HCT116 (cell line): ENCODE measurements around the gene MED19. TPM values are rescaled to one million over a fixed set of nuclear protein-coding genes. Genes with fewer than 3 reads are reported as not detected.

Experiments
- ATAC-seq: fragments of 200-7000 bp; cut with Tn5 transposase; 2 replicates; pipeline ENCODE4 v1.9.1; 2020; ENCODE audit warnings: mild to moderate bottlenecking, moderate library complexity
- BruUV-seq: library from RNA; stranded (reverse); fragments of 400-500 nt; replicated peaks from 2 replicates; lab custom pipeline; 2021; lab: Mats Ljungman, UMichigan
- CTCF ChIA-PET: fragments of 300-600 bp; sonication (Branson Sonifier 250); formaldehyde crosslinking; loops from one replicate; lab custom pipeline; 2021; ENCODE audit warnings: antibody characterized with exemption; lab: Charles Lee
- POLR2A ChIA-PET: fragments of 300-600, 350-600 bp; sonication (Branson Sonifier 250); formaldehyde crosslinking; loops from one replicate; lab custom pipeline; 2021; ENCODE audit warnings: antibody characterized with exemption; lab: Charles Lee
- RAD21 ChIA-PET, 2 experiments: fragments of 300-600 bp; sonication (Branson Sonifier 250); formaldehyde crosslinking; loops; one replicate each; lab custom pipeline; 2023; ENCODE audit warnings: low total read pairs in 2 of 2; ENCODE audit not compliant: uncharacterized antibody in 2 of 2, unreplicated experiment in 2 of 2, low non-redundant PET in 1 of 2; lab: Charles Lee
- DNase-seq: peaks from one replicate; pipeline ENCODE4 v3.0.0-alpha.2; 2010; ENCODE audit warnings: low read depth, low spot score
- H2AFZ ChIP-seq: fragments of 200-600 bp; shearing (Covaris generic), sonication (generic); 2 replicates; pipeline ENCODE4 v1.6.1; 2017; ENCODE audit warnings: low read depth, mixed run types, mixed read lengths, antibody characterized with exemption, low read length; ENCODE audit not compliant: poor library complexity, severe bottlenecking
- H3K27ac ChIP-seq: 2 replicates; pipeline ENCODE4 v1.5.1; 2012; ENCODE audit warnings: low read depth, low read length
- H3K27me3 ChIP-seq: fragments of 200-600 bp; sonication (generic); 2 replicates; pipeline ENCODE4 v1.6.1; 2016; ENCODE audit warnings: mixed run types, low read length, mixed read lengths; ENCODE audit not compliant: insufficient read depth
- H3K36me3 ChIP-seq, 2 experiments: fragments of 200-500 bp in 1 of 2; fragments of 200-600 bp in 1 of 2; sonication (Bioruptor generic) in 1 of 2; sonication (generic) in 1 of 2; 2 replicates each; pipeline versions ENCODE4 v1.5.1 to v1.6.1; 2014 to 2016; ENCODE audit warnings: low read length in 2 of 2, inconsistent platforms in 1 of 2, mixed read lengths in 1 of 2, mixed run types in 1 of 2; ENCODE audit not compliant: insufficient read depth in 2 of 2, control insufficient read depth in 1 of 2
- H3K4me1 ChIP-seq, 2 experiments: fragments of 200-600 bp in 1 of 2; sonication (generic) in 1 of 2; 2 replicates each; pipeline versions ENCODE4 v1.5.1 to v1.6.1; 2012 to 2017; ENCODE audit warnings: low read length in 2 of 2, inconsistent platforms in 1 of 2, mild to moderate bottlenecking in 1 of 2, mixed read lengths in 1 of 2, mixed run types in 1 of 2, moderate library complexity in 1 of 2; ENCODE audit not compliant: insufficient read depth in 2 of 2, control insufficient read depth in 1 of 2
- H3K4me2 ChIP-seq: fragments of 200-600 bp; sonication (generic); 2 replicates; pipeline ENCODE4 v1.6.1; 2017; ENCODE audit warnings: mixed run types, low read length, mixed read lengths
- H3K4me3 ChIP-seq, 2 experiments: fragments of 200-600 bp in 1 of 2; sonication (generic) in 1 of 2; replicated peaks in 1 of 2; 2 replicates each; pipeline ENCODE4 v1.5.1; 2011 to 2016; ENCODE audit warnings: low read length in 2 of 2, control low read depth in 1 of 2, low read depth in 1 of 2, mild to moderate bottlenecking in 1 of 2, mixed read lengths in 1 of 2, mixed run types in 1 of 2
- H3K79me2 ChIP-seq: fragments of 200-600 bp; sonication (generic); 2 replicates; pipeline ENCODE4 v1.6.1; 2017; ENCODE audit warnings: mild to moderate bottlenecking, mixed run types, low read length, moderate library complexity, mixed read lengths; ENCODE audit not compliant: insufficient read depth
- H3K9ac ChIP-seq: fragments of 200-600 bp; sonication (generic); 2 replicates; pipeline ENCODE4 v1.6.1; 2016; ENCODE audit warnings: low read length, mixed read lengths
- H3K9me2 ChIP-seq: fragments of 200-600 bp; sonication (generic), shearing (Covaris generic); 2 replicates; pipeline ENCODE4 v1.6.1; 2017; ENCODE audit warnings: mixed run types, mild to moderate bottlenecking, moderate library complexity; ENCODE audit not compliant: insufficient read depth
- H3K9me3 ChIP-seq, 2 experiments: fragments of 200-500 bp in 1 of 2; fragments of 200-600 bp in 1 of 2; sonication (Bioruptor generic) in 1 of 2; sonication (generic) in 1 of 2; 2 replicates each; pipeline ENCODE4 v1.6.1; 2014 to 2017; ENCODE audit warnings: low read length in 2 of 2, mixed read lengths in 2 of 2, inconsistent platforms in 1 of 2, low read depth in 1 of 2, mild to moderate bottlenecking in 1 of 2, mixed run types in 1 of 2, moderate library complexity in 1 of 2; ENCODE audit not compliant: control insufficient read depth in 1 of 2, insufficient read depth in 1 of 2
- H4K20me1 ChIP-seq: fragments of 200-600 bp; sonication (generic), shearing (Covaris generic); 2 replicates; pipeline ENCODE4 v1.6.1; 2017; ENCODE audit warnings: mixed run types, mild to moderate bottlenecking, moderate library complexity; ENCODE audit not compliant: insufficient read depth
- ATF3 ChIP-seq: IDR thresholded peaks from 2 replicates; pipeline ENCODE4 v1.6.1; 2012
- CBX3 ChIP-seq: IDR thresholded peaks from 2 replicates; pipeline ENCODE4 v1.6.1; 2012; ENCODE audit warnings: low read depth
- CEBPB ChIP-seq: IDR thresholded peaks from 2 replicates; pipeline ENCODE4 v1.6.1; 2012; ENCODE audit warnings: low read depth
- CTCF ChIP-seq, 3 experiments: fragments of 200-600 bp in 1 of 3; sonication (generic) in 1 of 3; IDR thresholded peaks in 2 of 3; conservative IDR thresholded peaks in 1 of 3; 2 replicates each; pipeline ENCODE4 v1.5.1; 2012 to 2017; ENCODE audit warnings: low read depth in 2 of 3, low read length in 2 of 3, antibody characterized with exemption in 1 of 3, borderline replicate concordance in 1 of 3, control low read depth in 1 of 3, mild to moderate bottlenecking in 1 of 3, mixed read lengths in 1 of 3, mixed run types in 1 of 3, moderate library complexity in 1 of 3; ENCODE audit not compliant: insufficient read depth in 1 of 3
- EGR1 ChIP-seq: IDR thresholded peaks from 2 replicates; pipeline ENCODE4 v1.6.1; 2012; ENCODE audit warnings: low read depth
- ELF1 ChIP-seq: IDR thresholded peaks from 2 replicates; pipeline ENCODE4 v1.6.1; 2012; ENCODE audit warnings: low read depth, borderline replicate concordance
- EZH2 ChIP-seq: fragments of 200-600 bp; sonication (generic); IDR thresholded peaks from 2 replicates; pipeline ENCODE4 v1.6.1; 2017; ENCODE audit warnings: antibody characterized with exemption, mixed run types
- EZH2phosphoT487 ChIP-seq: fragments of 200-600 bp; IDR thresholded peaks from 2 replicates; pipeline ENCODE4 v1.6.1; 2018; ENCODE audit warnings: antibody characterized with exemption, borderline replicate concordance
- FOSL1 ChIP-seq: IDR thresholded peaks from 2 replicates; pipeline ENCODE4 v1.6.1; 2012; ENCODE audit warnings: low read depth
- POLR2A ChIP-seq: IDR thresholded peaks from 2 replicates; pipeline ENCODE4 v1.7.0; 2011; ENCODE audit warnings: borderline replicate concordance; ENCODE audit not compliant: insufficient read depth, insufficient read length; ENCODE audit errors: extremely low read depth
- POLR2AphosphoS5 ChIP-seq: IDR thresholded peaks from 2 replicates; pipeline ENCODE4 v1.6.1; 2011; ENCODE audit warnings: mild to moderate bottlenecking, low read depth, low read length, moderate library complexity
- SIN3A ChIP-seq: IDR thresholded peaks from 2 replicates; pipeline ENCODE4 v1.6.1; 2012; ENCODE audit warnings: low read depth
- SRF ChIP-seq: IDR thresholded peaks from 2 replicates; pipeline ENCODE4 v1.6.1; 2012; ENCODE audit warnings: low read depth
- YY1 ChIP-seq: IDR thresholded peaks from 2 replicates; pipeline ENCODE4 v1.6.1; 2011; ENCODE audit warnings: low read length, low read depth, moderate library complexity, mild to moderate bottlenecking; ENCODE audit not compliant: insufficient replicate concordance; ENCODE audit errors: extremely low read depth
- ZNF274 ChIP-seq: fragments of 200-500 bp; sonication (Bioruptor generic); IDR thresholded peaks from 2 replicates; pipeline ENCODE4 v1.6.1; 2014; ENCODE audit warnings: mild to moderate bottlenecking, low read depth, low read length, inconsistent platforms
- intact Hi-C: fragments of 100-400 bp; cut with micrococcal nuclease; formaldehyde crosslinking; loops from 2 replicates; pipeline ENCODE4 v1.10.0; 2022
- total RNA-seq: library from RNA; stranded (reverse); gene quantifications from one replicate; pipeline ENCODE4 v1.2.1, GENCODE V29; 2021; ENCODE audit not compliant: unreplicated experiment
- TF ChIP-seq, protein P1 (sequence below): IDR thresholded peaks from 2 replicates; pipeline ENCODE4 v1.6.1; 2011; ENCODE audit warnings: mild to moderate bottlenecking, low read length, moderate library complexity; ENCODE audit not compliant: insufficient replicate concordance; ENCODE audit errors: extremely low read depth

MED19 gene
- total RNA-seq, 1 experiment from 2014 or later = 18.0 TPM

DNA sequence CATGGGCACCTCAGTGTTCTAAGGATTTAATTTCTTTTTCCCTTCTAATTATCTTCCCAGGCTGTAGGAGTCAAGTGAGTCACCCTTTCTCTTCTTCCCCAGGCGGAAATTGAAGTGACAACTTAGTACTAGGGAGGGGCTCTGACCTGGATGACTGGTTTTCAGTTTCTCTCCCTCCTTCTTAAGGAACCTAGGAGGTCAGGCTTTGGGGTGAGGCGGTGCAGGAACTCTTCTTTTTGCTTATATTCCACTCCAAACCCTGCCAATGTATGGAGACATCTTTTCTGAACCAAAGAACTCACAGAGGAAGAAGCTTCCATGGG is 31.5 kb downstream of the MED19 start:
- no TSS peak for BruUV-seq
- ChIA-PET CTCF (no interaction called here), RAD21 (no interaction called here)
- peaks cover 89% of the 10 kb centered on the region for H3K79me2 ChIP-seq
- H3K4me1 ChIP-seq = peaks cover 0 to 6% of the 10 kb centered on the region in 2 experiments; a peak in 1 of 4 replicates
- H3K27ac ChIP-seq = no peak overlapping the region
- no peak overlapping the region for H3K4me2 ChIP-seq
- peaks cover 4% of the 10 kb centered on the region; the same call in 1 of the 2 replicates for H4K20me1 ChIP-seq
- no peak overlapping the region for H3K9ac ChIP-seq
- H2AFZ ChIP-seq = no peak overlapping the region
- TF ChIP-seq EZH2phosphoT487 (no peak), SIN3A (no peak), FOSL1 (no peak), POLR2A (no peak), EGR1 (no peak), EZH2 (no peak), SRF (no peak), ATF3 (no peak), POLR2AphosphoS5 (no peak), CBX3 (no peak), ELF1 (no peak), CEBPB (no peak), YY1 (no peak), ZNF274 (no peak), CTCF (IDR thresholded peaks at IDR 0.05 in 2 of 3, conservative IDR thresholded peaks at IDR 0.05 in 1 of 3; ENCODE audit: borderline replicate concordance in 1 of 3, insufficient read depth in 1 of 3, low read depth in 2 of 3, low read length in 2 of 3) (no peak)
- TF ChIP-seq, protein P1, sequence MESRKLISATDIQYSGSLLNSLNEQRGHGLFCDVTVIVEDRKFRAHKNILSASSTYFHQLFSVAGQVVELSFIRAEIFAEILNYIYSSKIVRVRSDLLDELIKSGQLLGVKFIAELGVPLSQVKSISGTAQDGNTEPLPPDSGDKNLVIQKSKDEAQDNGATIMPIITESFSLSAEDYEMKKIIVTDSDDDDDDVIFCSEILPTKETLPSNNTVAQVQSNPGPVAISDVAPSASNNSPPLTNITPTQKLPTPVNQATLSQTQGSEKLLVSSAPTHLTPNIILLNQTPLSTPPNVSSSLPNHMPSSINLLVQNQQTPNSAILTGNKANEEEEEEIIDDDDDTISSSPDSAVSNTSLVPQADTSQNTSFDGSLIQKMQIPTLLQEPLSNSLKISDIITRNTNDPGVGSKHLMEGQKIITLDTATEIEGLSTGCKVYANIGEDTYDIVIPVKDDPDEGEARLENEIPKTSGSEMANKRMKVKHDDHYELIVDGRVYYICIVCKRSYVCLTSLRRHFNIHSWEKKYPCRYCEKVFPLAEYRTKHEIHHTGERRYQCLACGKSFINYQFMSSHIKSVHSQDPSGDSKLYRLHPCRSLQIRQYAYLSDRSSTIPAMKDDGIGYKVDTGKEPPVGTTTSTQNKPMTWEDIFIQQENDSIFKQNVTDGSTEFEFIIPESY = no peak
- TF ChIP-seq, all 23 proteins: peak for 0
- Histone ChIP-seq H3K36me3 (peaks cover 34 to 36% of the 10 kb centered on the region in 2 experiments; a peak in 3 of 4 replicates), H3K9me3 (no peaks in the 10 kb centered on the region), H3K9me2 (no peaks in the 10 kb centered on the region), H3K27me3 (no peaks in the 10 kb centered on the region), H3K4me3 (no peak overlapping the region)
- POLR2A ChIA-PET = no interaction called here
- no peak for ATAC-seq
- intact Hi-C loops = no loop called here
- no peak for DNase-seq
